ENCODE results near the gene PALLD. TPM values are rescaled to one million over a fixed set of nuclear protein-coding genes. Genes with fewer than 3 reads are reported as not detected.

Gene PALLD
- total RNA-seq, 1 experiment from 2014 or later: 23.7 TPM

GRCh38 chr4:168883513-168883912 is 386.7 kb downstream of the PALLD start (continued):
- TF ChIP-seq E2F4 (CRISPR knock-in tag; IDR thresholded peaks at IDR 0.05; ENCODE audit: borderline replicate concordance, low read depth) (no peak), ZNF138 (CRISPR knock-in tag; conservative IDR thresholded peaks at IDR 0.05) (no peak)

GRCh38 chr4:168884251-168885124 is 387.6 kb downstream of the PALLD start:
- CTCF ChIA-PET: no interaction called here
- Mint-ChIP-seq H3K27ac (no peak overlapping the region), H3K4me1 (peaks cover under 1% of the 10 kb centered on the region; the same call in 1 of the 2 replicates), H3K4me3 (no peak overlapping the region), H3K9me3 (no peaks in the 10 kb centered on the region), H3K36me3 (peaks cover 3% of the 10 kb centered on the region), H3K27me3 (ENCODE audit: low read depth) (peaks cover 3% of the 10 kb centered on the region; the same call in 1 of the 2 replicates)
- TF ChIP-seq, protein P1, sequence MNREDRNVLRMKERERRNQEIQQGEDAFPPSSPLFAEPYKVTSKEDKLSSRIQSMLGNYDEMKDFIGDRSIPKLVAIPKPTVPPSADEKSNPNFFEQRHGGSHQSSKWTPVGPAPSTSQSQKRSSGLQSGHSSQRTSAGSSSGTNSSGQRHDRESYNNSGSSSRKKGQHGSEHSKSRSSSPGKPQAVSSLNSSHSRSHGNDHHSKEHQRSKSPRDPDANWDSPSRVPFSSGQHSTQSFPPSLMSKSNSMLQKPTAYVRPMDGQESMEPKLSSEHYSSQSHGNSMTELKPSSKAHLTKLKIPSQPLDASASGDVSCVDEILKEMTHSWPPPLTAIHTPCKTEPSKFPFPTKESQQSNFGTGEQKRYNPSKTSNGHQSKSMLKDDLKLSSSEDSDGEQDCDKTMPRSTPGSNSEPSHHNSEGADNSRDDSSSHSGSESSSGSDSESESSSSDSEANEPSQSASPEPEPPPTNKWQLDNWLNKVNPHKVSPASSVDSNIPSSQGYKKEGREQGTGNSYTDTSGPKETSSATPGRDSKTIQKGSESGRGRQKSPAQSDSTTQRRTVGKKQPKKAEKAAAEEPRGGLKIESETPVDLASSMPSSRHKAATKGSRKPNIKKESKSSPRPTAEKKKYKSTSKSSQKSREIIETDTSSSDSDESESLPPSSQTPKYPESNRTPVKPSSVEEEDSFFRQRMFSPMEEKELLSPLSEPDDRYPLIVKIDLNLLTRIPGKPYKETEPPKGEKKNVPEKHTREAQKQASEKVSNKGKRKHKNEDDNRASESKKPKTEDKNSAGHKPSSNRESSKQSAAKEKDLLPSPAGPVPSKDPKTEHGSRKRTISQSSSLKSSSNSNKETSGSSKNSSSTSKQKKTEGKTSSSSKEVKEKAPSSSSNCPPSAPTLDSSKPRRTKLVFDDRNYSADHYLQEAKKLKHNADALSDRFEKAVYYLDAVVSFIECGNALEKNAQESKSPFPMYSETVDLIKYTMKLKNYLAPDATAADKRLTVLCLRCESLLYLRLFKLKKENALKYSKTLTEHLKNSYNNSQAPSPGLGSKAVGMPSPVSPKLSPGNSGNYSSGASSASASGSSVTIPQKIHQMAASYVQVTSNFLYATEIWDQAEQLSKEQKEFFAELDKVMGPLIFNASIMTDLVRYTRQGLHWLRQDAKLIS (CRISPR knock-in tag; IDR thresholded peaks at IDR 0.05; ENCODE audit: borderline replicate concordance): no peak
- TF ChIP-seq, protein P2, sequence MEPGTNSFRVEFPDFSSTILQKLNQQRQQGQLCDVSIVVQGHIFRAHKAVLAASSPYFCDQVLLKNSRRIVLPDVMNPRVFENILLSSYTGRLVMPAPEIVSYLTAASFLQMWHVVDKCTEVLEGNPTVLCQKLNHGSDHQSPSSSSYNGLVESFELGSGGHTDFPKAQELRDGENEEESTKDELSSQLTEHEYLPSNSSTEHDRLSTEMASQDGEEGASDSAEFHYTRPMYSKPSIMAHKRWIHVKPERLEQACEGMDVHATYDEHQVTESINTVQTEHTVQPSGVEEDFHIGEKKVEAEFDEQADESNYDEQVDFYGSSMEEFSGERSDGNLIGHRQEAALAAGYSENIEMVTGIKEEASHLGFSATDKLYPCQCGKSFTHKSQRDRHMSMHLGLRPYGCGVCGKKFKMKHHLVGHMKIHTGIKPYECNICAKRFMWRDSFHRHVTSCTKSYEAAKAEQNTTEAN (CRISPR knock-in tag; IDR thresholded peaks at IDR 0.05): no peak
- no peak for TF ChIP-seq ZNF138 (CRISPR knock-in tag; conservative IDR thresholded peaks at IDR 0.05)
- TF ChIP-seq ERG (CRISPR knock-in tag; IDR thresholded peaks at IDR 0.05): no peak
- TF ChIP-seq ZNF671 (CRISPR knock-in tag; IDR thresholded peaks at IDR 0.05): no peak
- TF ChIP-seq TEAD4 (CRISPR knock-in tag; IDR thresholded peaks at IDR 0.05): no peak
- TF ChIP-seq, protein P3, sequence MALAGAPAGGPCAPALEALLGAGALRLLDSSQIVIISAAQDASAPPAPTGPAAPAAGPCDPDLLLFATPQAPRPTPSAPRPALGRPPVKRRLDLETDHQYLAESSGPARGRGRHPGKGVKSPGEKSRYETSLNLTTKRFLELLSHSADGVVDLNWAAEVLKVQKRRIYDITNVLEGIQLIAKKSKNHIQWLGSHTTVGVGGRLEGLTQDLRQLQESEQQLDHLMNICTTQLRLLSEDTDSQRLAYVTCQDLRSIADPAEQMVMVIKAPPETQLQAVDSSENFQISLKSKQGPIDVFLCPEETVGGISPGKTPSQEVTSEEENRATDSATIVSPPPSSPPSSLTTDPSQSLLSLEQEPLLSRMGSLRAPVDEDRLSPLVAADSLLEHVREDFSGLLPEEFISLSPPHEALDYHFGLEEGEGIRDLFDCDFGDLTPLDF (CRISPR knock-in tag; IDR thresholded peaks at IDR 0.05): no peak
- TF ChIP-seq, protein P4, sequence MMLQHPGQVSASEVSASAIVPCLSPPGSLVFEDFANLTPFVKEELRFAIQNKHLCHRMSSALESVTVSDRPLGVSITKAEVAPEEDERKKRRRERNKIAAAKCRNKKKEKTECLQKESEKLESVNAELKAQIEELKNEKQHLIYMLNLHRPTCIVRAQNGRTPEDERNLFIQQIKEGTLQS (CRISPR knock-in tag; conservative IDR thresholded peaks at IDR 0.05): no peak
- TF ChIP-seq, protein P5, sequence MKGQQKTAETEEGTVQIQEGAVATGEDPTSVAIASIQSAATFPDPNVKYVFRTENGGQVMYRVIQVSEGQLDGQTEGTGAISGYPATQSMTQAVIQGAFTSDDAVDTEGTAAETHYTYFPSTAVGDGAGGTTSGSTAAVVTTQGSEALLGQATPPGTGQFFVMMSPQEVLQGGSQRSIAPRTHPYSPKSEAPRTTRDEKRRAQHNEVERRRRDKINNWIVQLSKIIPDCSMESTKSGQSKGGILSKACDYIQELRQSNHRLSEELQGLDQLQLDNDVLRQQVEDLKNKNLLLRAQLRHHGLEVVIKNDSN (CRISPR knock-in tag; IDR thresholded peaks at IDR 0.05): no peak
- TF ChIP-seq E2F5 (CRISPR knock-in tag; IDR thresholded peaks at IDR 0.05): no peak
- TF ChIP-seq GRHL2 (CRISPR knock-in tag; IDR thresholded peaks at IDR 0.05; ENCODE audit: insufficient replicate concordance, severe bottlenecking): no peak
- TF ChIP-seq NR2C2 (CRISPR knock-in tag; IDR thresholded peaks at IDR 0.05): no peak
- ATAC-seq (no peak), DNase-seq (ENCODE audit: low spot score) (no peak)
- POLR2A ChIA-PET: no interaction called here

All from WTC11 (cell line).